Stimulated activated CD4-positive, alpha-beta T cell treated with anti-CD3 and anti-CD28 coated beads, Interleukin-2, amount 100 ng/mL, for 4 hours (primary cell): ENCODE data around the gene CEP170B.
"Not testable (repeated sequence)": the region's sequence is repeated elsewhere in the genome, so short reads cannot be mapped to it uniquely, and the experiment has no call there.

Experiments
- DNase-seq: peaks from one replicate; pipeline ENCODE4 v3.0.0-alpha.2; 2020; ENCODE audit warnings: low read depth

Gene CEP170B

DNA sequence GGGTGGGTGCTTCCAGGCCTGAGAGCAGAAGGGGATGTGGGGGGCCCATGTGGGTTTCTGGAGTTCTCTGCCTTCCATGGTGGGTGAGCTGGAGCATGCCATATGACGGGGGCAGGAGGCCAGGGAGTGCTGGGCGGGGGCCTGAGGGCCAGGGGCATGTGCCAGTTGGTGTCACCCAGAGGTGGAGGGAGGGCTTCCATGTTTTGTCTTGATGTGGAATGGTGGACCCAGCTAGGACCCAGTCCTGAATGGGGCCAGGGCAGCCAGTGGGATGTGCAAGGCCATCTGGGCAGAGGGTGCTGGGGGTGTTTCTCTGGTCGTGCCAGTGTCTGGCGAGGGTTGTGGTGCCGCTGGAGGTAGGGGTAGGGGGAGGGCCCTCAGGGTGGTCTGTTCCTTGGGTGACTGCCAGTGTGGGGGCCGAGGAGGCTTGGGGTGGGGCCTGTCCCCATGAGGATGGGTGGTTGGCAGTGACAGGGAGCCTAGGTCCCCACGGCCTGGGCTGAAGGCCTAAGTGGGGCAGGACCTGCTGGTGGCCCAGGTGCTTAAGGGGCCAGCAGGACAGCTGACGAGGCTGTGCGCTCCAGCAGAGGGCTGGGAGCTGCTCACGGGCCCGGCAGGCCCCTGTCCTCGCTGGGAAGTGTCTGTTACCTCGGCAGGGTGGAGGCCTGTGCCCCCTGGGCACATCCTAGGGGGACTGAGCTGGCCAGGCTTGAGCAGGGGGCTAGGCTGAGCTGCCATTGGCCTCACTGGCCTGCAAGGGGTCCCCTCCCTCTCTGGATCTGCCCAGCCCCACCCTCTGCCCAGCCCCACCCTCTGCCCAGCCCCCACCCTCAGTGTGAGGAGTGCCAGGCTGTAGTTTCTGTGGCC is 26.8 kb downstream of the CEP170B start:
- DNase-seq: no peak

DNA sequence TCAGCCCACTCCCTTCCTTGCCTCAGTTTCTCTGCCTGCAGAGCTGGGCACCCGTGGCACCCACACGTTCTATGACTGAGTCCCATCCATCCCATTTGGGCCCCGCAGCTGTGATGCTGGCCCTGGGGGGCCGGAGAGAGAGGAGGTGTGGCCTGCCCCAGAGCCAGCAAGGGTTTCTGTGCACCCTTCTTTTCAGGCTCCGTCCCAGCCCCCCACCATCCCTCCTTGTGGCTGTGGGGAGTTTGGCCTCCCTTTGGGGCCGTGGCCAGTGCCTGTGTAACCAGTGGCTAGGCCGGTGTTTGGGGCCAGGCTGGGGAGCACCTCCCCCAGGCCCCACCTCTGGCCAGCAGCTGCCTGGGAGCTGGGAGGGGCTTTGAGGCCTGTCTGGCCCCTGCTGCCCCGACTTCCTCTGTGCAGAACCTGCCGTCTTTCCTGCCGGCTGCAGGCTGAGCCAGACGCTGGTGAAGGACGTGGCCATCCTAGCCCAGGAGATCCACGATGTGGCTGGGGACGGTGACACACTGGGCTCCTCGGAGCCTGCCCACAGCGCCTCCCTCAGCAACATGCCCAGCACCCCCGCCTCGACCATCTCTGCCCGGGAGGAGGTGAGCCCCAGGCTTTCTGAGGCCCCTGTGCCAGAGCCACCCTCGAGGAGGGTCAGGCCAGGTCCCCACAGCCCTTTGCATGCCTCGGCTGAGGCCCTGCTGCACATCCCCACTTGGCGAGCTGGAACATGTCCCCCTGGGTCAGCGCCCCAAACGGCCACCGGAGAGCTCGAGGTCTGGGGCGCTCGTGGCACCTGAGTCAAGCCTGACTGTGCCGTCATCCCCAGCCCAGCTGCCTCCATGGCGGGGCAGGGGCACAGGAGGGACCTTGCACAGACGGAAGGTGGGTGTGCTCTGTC is 27.7 kb downstream of the CEP170B start:
- DNase-seq: no peak

DNA sequence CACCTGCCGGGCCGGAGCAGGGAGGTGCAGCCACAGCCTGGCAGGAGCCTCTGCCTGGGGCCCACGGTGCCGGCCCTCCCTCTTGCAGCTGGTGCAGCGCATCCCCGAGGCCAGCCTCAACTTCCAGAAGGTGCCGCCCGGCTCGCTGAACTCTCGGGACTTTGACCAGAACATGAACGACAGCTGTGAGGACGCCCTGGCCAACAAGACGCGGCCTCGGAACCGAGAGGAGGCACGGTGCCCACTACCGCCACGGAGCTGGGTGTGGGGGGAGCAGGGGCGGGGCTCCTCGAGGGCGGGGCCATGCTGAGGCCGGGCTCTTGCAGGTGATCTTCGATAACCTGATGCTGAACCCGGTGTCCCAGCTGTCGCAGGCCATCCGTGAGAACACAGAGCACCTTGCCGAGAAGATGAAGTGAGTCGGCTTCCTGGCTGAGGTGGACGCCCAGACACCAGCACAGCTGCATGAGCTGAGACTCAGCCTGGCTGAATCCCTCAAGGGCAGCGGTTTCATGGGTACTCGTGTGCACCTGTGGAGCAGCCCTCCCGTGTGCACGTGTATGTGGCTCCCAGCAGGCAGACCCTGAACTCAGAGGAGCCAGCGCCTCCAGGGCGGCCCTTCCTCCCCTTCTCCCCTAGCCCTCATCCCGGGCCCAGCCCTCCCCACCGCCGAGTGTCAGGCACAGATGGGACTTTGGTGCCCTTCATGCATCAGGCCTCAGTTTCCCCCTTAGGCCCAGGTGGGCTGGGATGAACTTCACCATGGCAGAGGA is 28.6 kb downstream of the CEP170B start:
- DNase-seq: no peak

DNA sequence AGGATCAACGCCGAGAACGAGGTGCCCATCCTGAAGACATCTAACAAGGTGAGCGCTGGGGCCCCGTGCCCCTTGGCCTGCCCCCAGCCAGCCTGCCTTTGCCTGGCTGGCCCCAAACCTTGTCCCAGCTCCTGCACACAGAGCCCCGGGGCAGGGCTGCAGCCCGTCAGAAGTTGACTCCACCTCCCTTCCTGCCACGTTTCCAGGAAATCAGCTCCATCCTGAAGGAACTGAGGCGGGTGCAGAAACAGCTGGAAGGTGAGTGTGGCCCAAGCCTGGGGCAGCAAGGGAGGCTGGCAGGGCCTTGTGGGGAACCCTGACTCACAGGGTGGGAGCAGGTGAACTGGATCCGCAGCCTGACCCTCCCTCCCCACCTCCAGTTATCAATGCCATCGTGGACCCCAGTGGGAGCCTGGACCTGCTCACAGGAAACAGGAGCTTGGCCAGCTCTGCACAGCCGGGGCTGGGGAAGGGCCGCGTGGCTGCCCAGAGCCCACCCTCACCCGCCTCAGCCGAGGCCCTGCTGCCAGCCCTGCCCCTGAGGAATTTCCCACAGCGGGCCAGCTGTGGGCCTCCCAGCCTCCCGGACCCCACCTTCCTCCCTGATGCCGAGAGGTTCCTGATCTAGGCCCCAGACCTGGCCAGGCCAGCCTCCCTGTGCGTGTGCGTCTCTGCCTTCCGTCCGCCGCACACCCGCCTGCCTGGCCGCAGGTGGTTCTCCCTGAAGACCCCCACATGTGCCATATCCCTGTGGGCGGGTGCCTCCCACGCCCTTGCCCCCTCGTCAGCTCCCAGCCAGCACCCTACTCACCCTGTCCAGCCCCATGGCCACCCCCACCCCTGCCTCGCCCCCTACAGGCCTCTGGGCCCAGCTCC is 29.5 kb downstream of the CEP170B start:
- no peak for DNase-seq

DNA sequence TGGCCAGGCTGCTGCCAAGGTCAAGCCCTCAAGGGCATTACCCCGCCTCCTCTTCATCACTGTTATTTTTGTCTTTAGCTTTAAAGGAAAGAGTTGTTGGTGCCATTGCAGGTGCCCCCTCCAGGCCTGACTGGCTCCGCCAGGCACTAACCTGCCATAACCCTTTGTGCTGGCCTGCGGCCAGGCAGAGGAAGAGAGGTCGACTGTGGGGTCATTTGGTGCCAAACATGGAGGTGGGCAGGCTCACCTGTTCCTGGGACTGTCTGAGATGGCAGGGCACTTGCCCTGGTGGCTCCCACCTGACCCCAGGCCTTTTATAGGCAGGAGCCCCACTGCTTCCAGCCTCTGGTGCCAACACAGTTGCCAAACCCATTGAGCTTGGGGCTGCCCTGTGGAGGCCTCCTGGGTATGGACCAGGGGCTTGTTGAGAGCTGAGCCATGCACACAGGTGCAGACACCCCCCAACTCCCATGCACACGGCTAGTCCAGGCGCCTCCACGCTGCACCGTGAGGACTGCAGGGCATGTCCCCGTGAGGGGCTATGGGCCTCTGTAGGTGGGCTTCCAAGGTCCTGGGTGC is 30.2 kb downstream of the CEP170B start:
- no peak for DNase-seq

DNA sequence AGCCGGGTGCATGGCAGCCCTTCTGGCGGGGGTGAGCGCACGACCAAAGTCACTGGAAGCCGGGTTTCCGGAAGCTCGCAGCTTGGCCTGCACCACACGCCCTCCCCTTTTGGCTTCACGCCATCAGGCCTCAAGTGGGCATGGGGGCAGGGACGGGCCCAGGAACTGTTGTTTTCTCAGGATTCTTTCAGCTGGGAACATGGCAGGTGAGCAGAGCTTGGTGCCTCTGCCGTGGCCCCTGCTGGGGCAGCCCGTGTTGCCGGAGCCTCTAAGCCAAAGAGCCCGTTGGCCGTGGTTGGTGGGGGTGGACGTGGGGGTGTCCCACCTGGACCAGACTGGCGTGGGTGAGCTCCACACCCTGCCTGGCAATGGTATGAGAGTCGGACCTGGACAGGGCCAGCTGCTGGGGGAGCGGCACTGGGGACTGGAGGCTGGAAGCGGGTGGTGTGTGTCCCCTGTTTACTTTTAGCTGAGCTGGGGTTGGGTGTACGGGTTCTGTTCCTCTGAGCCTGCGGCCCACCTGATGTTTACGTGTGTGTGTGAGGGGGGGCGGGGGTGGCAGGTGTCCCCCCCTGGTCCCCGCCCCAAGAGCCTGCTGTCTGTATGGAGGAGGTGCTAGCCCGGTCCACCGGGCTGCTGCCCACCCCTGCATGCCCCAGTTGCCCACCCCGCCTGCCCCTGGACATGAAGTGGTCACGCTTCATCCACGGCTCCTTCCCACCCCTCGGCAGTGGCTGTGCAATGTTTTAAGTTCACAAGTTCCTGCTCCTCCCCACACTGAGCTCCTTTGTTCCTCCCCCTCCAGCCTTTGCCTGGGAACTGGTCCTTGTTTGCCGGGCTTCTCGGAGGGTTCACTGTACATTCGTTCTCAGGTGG is 31.0 kb downstream of the CEP170B start:
- DNase-seq: no peak

DNA sequence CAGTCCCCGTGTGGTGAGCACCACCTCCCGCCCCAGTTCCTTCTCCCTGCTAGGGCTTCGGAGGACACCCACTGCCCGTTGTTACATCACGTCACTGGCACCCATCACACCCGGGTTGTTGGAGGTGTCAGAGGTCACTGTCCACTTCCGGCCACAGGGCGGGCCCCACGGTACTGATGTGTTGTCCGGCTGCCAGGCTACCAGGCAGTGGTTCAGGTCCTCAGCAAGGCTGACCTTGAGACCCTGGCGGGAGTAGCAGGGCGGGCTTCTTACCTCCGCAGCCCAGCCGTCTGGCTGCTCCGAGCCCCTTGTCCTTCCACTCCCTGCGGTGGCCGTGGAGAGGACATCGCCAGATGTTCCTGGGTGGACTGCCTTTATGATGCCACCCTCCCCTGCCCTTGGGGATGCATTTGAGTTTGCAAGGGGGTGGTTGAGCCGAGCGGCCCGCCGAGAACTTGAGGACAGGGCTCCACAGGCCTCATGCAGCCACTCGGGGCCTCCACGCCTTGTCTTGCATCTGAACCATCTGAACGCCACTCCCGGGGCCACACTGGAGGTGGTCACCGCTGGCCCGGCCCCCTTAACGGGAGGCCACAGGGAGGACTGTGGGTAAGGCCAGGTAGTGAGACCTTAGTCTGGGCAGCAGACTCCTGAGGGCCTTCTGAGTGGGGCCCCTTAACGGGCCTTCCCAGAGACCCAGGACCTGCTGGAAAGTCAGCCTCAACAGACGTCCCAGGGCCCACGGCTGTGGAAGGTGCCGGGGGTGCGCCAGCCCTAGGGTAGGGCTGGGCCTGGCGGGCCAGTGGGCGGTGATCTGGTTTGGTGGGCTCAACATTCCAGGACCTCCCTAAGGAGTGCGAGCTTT is 32.5 kb downstream of the CEP170B start:
- no peak for DNase-seq

DNA sequence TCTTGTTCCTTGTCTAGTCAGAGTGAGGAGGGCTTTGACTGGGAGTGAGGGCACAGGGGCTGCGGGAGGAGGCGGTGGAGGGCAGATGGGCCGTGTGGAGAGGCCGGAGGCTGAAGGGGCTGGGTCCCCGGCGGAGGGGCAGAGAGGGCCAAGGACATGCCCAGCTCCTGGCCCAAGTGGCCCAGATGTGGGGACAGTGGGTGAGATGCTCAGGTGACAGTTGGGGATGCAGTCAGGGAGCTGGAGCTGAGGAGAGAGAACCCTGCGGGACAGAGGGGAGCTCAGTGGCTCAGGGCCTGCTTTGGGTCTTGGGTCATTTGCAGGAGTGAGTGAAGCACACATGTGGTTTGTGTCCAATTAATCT is 33.1 kb downstream of the CEP170B start:
- DNase-seq: no peak

DNA sequence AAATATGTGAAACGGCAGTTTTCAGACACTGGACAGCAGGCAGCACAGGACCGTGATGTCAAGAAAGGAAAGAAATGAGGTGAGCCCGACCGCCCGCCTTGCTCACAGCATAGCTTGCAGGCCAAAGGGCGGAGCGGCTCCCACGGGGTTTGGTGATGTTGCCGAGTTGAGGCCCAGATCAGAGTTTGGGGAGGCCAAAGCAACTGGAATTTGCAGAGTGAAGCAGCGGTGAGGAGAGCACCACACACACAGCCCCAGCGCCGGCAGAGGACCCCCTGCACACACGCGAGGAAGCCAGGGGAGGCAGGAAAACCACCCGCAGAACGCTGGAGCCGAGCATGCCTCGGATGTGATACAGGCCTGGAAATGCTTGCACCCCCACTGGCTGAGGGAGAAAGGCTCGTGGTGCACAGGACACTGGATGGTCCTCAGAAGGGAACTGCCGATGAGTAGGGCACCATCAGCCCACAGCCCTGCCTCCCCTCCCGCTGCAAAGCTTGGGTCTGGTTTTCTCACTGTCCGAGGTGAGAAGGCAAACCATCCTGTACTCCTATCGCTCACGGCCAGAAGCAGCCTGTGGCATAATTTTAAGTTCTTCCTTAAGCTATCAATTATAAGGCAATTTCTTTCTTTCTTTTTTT is 33.9 kb downstream of the CEP170B start:
- no peak for DNase-seq

DNA sequence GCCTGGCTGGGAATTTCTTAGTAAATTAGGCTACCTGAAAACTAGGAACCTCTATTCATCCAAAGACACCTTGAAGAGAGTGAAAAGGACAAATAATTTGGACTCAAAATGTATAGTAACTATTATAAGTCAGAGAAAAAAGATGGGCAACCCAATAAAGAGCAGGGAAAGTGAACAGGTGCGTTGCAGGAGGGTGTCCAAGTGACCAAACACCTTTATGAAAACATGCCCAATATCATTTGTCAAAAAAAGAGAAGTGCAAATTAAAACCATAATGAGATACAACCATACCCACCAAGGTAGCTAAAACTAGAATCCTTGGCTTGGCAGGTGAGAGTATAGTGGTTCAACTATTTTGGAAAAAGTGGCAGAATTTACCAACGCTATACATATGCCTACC is 34.7 kb downstream of the CEP170B start:
- DNase-seq: no peak

DNA sequence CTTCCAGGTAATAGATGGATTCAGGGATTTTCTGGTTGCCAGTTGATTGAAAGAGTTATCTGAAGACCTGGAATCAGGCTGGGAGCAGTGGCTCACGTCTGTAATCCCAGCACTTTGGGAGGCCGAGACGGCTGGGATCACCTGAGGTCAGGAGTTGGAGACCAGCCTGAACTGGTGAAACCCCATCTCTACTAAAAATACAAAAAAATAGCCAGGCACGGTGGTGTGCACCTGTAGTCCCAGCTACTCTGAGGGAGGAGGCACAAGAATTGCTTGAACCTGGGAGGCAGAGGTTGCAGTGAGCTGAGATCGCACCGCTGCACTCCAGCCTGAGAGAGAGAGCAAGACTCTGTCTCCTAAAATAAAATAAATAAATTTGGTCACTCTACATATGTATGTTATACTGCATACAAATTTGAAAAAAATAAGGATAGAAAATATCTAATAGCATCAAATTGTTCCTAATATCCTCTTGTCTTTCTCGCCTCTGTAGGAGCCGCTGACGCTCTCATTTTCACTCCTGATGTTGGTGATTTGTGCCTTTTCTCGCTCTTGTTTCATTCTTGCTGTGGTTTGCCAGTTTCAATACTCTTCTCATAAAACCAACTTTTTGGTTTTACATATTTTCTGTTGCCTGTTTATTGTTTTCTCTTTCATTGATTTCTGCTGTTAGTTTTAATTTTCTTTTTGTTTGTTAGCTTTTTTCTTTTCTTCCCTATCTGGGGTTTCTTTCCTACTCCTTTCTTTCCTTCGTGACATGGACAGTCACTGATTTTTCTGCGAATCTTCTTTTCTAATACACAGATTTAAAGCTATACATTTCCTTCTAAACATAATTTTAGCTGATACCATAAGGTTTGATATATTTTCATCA is 35.8 kb downstream of the CEP170B start:
- no peak for DNase-seq

DNA sequence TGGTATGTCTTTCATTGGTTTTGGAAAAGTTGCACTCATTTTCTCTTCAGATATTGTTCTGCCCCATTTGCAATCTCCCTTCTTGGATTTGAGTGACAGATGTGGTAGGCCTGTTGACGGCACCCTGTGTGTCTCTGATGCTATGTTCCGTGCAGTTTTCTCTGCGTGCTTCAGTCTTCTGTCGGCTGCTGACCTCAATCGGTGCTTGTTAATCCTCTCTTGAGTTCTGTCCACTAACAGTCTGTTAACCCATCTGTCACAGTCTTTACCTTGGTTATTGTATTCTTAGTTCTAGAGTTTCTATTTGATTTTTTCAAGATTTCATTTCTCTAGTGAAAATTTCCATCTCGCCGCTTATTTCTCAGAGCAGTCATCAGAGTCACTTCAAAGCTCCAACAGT is 38.9 kb downstream of the CEP170B start:
- no peak for DNase-seq

DNA sequence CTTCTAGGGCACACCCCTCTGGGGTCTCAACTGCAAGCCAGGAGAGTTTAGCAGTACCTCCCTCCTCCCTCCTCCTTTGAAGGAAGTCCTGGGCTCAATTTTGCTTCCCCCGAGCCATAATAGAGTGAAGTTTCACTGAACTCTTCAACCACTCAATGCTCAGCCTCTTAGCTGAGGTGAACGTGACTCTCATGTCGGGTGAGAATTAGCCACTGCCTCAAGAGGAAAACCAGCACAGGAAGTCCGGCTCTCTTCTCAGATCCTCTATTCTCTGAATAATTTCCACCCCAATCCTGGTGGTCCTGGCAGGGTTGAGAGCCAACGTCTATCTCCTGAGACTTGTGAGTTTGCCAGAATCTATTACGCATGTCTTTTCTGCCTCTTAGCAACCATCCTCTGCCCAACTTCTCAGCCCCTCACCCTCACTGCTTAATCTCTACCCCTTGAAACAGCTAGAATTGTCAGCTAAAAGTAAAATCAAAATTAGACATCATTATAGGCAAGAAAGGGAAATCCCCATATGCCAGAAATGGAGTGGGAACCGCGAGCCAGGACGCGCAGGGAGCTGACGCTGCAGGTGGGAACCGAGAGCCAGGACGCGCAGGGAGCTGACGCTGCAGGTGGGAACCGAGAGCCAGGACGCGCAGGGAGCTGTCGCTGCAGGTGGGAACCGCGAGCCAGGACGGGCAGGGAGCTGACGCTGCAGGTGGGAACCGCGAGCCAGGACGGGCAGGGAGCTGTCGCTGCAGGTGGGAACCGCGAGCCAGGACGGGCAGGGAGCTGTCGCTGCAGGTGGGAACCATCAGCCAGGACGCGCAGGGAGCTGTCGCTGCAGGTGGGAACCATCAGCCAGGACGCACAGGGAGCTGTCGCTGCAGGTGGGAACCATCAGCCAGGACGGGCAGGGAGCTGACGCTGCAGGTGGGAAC is 39.8 kb downstream of the CEP170B start:
- not testable (repeated sequence) for DNase-seq

DNA sequence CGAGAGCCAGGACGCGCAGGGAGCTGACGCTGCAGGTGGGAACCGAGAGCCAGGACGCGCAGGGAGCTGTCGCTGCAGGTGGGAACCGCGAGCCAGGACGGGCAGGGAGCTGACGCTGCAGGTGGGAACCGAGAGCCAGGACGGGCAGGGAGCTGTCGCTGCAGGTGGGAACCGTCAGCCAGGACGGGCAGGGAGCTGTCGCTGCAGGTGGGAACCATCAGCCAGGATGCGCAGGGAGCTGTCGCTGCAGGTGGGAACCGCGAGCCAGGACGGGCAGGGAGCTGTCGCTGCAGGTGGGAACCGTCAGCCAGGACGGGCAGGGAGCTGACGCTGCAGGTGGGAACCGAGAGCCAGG is 40.5 kb downstream of the CEP170B start:
- DNase-seq: not testable (repeated sequence)

DNA sequence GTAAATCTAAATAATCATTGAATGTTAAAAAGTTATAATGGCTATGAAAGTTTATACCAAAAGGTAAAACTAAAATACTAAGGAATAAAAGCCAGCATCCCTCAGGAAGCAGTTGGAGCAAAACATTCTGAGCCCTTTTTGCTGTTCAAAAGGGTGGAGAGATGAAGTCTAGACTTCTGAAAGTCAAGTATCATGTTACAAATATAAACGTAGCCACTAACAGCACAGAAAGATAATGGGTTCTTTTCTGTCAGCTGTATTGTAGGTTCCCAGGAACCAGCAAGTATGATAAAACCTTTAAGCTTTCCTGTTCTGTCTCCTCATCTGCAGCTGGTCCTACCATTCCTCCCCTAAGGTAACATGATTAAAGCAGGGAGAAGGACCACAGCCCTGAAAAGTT is 43.2 kb downstream of the CEP170B start:
- DNase-seq: no peak

DNA sequence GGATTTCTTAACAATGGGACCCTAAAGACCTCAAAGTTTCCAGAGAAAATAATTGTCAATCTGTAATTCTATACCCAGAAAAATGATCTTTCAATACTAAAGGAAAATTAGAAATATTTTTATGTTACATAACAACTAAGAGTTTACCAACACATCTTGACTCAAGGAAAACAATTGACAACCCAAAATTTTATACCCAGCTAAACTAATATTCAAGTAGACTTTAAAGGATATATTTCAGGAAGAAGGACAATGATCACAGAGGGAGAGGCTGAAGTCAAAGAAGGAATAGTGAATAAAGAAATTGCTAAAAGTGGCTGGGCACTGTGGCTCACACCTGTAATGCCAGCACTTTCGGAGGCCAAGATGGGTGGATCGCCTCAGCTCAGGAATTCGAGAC is 47.0 kb downstream of the CEP170B start:
- no peak for DNase-seq

DNA sequence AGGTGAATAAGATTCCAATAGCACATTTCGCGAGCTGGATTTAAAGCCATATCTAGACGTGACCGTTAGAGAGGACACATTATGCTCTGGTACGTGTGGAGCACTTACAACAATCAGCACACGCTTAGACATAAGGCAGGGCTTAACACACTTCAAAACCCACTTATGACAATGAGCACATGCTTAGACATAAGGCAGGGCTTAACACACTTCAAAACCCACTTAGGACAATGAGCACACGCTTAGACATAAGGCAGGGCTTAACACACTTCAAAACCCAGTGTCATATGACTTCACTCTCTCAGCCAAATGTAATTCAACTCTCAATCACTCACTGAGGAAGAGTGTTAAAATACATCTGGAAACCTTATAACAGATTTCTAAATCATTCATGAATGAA is 48.4 kb downstream of the CEP170B start:
- DNase-seq: no peak
